HT-29 (cell line): ENCODE results near the gene JCAD. TPM values are rescaled to one million over a fixed set of nuclear protein-coding genes. Genes with fewer than 3 reads are reported as not detected.
A peak's percentile ranks its signal among the peaks of the same experiment; 100 is the strongest.

Experiments used
- DNase-seq: peaks from one replicate; pipeline ENCODE4 v3.0.0-alpha.2; 2015; ENCODE audit warnings: low spot score
- total RNA-seq: library from RNA; depleted of rRNA; stranded (reverse); fragments of >200 nt; shearing (Covaris generic); gene quantifications from 2 replicates; pipeline ENCODE4 v1.2.3, GENCODE V29; 2014

JCAD gene
- total RNA-seq, 1 experiment from 2014 or later: 3.9 TPM

DNA sequence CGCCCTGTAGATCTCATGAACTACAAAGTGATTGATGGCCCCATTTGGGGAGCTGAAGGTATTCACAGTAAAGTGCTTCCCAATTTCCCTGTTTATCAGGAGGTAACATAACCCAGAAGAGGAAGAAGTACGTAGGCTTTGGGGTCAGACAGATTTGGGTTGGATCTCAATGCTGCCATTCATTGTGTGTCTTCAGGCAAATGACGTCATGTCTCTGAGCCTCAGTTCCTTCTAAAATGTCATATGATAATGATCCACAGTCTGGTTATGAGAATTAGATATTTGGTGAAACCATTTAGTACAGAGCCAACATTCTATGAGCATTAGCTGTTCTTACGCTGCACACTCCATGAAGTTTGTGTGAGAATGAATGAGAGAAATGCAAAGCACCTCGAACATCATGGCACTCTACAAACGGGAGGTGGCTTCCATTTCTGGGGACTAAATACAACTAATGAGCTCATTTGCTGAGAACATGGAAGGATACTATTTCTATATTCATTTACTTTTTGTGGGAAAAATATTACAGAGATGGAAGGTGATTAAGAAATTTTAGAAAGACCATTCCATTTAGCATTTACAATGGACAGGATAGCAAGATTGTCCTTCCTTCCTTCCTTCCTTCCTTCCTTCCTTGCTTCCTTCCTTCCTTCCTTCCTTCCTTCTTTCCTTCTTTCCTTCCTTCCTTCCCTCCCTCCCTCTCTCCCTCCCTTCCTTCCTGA is 13.8 kb upstream of the JCAD start:
- no peak for DNase-seq

DNA sequence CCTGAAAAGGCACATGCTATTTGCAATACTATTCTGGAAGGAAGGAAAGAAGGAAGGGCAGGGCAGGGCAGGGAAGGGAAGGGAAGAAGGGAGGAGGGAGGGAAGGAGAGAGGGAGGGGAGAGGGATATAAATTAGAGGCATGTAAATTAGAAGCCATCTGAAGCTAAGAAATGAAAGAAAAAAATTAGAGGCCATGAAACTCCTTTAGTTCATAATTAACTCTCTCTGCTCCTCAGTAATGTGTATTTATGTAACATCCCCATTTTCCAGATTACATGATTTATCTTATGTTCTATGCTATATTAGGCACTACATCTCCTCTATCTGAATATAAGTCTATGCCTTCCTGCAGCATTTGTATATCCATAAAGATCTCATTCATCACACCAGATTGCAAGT is 12.7 kb upstream of the JCAD start:
- DNase-seq: no peak

DNA sequence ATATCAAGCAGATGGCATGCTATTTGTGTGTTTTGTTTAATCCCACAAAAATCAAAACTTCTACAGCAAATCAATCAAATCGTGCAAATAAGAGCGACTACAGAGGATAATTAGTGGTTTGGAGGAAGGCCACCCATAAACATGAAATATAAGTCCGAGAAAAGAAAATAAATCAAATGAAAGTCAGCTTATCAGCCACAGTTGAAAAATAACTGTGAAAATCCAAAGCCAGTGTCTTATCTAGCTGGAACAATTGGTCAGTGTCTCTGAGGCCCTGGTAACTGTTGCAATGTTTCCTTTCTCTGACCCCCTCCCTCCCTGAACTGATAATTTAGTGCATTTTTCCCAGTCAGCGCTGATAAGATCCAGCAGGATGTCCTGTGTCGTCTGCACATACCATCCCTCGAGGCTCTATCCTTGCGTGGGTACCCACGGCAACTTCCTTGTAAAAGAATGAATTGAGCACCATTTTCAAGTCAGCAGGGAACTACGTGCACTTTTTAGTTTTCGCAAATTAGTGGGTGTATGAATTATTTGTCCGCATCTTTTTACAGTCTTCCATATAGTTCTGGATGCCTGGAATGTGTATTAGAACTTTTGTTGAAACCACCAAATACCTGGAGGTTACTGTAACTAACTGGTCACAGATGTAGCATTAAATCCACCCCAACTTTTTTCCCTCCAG is 10.8 kb upstream of the JCAD start:
- no peak for DNase-seq

DNA sequence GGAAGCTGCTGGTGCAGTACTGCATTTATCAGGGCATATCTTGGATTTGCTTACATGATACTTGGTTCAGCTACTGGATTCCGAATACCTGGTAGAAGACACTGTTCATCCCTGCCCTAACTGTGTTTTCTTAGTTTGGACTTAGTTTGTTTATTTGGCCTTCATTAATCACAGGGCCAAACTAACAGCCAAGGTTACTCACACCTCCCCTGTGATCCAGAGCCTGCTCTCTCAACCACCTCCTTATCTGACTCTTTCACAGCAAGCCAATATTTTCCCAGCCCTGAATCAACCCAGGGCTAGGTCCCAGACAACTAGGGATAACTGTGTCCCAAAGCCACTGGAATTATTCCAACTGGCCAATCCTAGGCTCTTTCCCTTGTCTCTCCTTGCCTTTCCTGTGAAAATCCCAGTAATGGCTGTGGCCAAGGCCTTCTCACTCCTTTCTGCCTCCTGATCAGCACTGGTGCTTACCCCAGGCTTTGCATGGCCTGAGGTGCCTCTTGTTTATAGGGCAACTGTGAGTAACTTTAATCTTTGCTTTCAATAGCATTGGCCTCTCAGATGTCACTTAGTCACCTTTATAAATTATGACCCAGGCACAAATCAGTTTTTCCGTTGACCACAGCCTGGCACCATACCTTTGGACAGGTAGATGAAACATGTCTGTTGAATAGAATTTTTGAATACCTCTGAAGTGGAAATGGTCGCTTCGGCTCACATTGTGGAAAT is 9.3 kb upstream of the JCAD start:
- no peak for DNase-seq

DNA sequence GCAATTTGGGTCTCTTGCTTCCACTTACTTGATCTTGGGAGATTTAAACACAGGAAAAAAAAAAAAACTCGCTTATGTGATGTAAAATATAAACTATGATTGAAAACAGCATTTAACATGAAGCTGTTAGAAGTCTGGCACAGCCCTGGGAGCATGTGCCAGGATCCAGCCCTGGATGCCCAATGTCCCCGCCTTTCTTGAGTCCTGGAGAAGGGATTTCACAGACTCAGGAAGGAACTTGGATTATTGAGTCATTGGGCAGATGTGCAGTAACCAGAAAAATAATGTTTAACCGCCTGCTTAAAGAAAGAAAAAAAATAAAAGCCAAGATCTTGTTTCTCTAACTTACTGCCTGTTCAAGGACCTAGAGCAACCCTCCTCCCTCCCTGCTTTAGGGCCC is 3.7 kb upstream of the JCAD start:
- no peak for DNase-seq

DNA sequence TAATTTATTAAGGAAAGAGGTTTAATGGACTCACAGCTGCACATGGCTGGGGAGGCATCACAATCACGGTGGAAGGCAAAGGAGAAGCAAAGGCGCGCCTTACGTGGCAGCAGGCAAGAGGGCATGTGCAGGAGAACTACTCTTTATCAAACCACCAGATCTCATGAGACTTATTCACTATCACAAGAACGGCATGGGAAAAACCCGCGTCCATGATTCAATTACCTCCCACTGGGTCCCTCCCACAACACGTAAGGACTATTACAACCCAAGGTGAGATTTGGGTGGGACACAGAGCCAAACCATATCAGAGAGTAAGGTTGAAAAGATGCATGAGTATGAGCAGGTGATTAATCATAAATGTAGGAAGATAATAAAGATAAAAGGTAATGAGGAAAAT is 3.2 kb upstream of the JCAD start:
- DNase-seq: no peak

DNA sequence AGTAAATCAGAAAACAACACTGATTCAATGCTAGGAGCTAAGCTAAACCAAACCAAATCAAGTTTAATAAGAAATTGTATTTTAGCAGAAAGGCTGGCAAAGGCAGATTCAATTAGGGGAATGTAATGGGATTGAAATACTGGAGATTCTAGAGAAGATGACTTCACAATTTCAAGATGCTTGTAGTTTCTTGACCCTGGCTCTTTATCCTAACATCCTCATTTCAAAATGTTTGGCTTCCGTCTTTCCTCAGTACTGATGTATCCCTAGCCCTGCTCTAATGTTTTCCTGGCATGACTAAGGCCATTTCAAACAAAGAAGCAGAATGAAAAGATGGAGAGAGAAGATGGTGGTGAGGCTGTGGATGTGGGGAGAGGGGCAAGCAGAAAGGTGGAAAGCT is 2.7 kb upstream of the JCAD start:
- no peak for DNase-seq

DNA sequence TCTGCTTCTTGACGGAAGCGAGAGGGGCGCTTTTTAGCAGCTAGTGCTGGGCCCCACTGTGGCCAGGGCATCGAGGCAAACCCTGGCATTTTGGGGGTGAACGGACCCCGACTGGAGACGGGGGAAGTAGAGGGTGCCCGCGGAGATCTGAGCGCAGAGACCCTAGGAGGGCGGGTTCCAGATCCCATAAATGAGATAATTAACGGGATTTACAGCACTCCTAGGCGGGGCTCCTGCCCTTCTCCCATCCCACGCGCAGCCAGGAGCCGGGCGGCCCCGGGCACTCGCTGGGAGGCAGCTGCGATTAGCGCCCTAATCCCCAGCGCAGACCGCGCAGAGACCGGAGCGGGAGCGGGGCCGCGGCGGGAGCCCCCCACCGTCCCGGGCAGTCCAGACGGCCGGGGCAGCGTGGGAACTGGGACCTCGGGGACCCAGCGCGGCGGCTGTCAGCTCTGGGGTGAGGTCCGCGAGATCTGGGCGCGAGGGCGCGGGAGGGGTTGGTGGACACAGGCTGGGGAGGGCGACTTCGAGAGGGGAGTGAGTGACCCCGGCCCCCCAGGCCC is 735 bp downstream of the JCAD start:
- DNase-seq: no peak

DNA sequence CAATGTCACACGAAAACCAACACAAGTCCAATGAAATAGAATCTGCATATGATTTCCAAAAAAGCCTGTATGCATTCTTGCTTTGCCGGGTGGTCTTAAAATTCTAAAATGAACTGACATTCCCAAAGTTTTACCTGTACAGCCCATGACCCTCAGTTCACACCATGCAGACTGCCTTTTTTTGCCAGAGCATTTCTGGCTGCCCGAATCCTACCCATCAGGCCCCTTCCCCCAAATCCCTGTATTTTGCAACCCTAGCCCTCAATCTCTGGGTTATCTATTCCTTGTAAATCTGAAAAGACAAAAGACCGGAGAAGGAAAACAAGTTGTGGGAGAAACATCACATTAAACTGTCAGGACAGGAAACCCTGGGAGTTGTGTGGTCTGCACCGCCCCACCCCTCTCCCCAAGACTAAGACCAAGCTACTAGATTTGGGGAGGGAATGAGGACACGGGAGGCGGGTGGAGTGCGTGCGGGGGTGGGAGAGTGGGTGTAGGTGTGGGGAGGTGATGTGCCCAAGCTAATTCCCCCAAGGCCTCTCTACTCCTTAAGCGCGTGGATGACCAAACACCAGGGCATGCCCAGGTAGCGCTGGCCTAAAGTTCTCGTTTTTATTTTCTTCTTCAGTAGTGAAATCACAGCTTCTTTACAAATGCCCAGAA is 1.4 kb downstream of the JCAD start:
- peak; percentile 25 for DNase-seq

DNA sequence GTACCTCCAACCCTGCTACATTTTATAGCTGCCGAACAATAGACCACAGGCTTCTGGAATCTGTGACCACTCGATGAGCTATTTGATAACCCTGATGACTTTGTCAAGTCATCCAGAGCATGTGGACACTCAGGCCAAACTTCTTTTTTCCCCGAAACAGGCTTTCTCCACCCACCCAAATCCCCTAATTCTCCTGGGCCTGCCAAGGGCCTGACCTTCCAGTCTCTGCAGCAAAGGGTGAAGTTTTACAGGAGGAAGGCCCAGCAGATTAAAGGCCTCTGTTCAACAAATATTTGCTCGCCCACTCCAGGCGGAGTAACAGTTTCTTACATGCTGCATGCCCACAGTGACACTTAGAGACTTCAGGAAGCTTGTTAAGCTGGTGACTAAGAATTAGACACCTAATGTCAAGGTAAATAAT is 2.0 kb downstream of the JCAD start:
- DNase-seq: peak; percentile 73

DNA sequence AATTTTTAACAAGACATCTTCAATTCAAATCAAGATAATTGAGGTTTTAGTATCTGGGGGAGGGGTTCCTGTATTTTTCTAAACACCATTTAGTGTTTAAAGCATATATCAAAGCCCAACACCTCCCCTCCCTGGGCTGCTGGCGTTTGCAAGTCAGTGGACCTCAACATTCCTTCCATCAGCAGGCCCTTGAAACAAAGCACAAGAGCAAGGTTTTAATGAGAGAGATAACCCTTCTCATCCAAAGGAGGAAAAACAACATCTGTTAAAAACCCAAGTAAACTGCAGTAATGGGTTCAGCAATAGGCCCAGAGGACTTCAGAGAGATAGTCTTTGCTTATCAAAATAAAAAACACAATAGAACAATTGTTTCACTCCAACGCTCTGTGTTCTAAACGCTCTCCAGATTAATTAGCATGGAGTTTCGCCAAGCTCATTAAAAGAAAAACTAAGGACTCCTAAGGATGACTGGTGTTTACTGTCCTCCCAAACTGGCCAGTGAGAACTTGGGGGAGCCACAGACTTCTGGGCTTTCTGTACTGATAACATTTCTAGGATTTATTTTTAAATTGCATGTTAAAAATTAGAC is 2.5 kb downstream of the JCAD start:
- DNase-seq: peak; percentile 52

DNA sequence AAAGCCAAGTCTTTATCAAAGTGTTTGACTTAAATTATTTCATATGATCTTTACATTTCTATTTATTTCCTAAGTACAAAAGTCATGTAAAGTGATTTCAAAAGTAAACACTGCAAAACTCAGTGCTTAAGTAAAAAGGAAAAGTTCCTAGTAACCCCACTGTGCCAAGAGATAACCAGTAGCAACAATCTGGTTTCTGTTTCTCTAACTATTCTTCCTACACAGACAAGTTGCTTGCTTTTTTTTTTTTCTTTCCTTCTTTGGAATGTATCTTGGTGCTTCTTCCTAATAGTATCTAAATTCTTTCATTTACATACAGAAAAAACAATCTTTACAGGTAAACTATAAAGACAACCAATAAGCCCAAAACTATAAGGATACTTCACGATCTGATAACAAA is 3.1 kb downstream of the JCAD start:
- peak; percentile 28 for DNase-seq

DNA sequence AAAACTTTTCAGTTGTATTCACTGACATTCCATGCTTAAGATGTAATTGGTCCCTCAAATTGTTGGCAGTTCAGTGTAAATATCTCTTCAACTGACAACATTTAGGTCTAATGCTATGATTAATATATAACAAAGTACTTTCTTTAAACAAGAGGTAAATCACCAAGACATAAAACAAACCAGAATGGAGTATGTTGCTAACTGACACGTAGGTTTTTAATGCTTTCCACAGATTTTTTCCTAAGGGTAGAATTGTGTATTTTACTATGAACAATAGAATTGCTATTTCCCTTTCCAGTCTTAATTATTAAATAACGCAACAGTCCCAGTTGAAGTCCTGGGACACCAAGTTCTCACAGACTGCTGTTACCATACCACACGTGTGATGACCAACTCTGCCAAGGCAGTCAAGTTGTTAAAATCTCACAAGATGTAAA is 4.1 kb downstream of the JCAD start:
- DNase-seq: no peak

DNA sequence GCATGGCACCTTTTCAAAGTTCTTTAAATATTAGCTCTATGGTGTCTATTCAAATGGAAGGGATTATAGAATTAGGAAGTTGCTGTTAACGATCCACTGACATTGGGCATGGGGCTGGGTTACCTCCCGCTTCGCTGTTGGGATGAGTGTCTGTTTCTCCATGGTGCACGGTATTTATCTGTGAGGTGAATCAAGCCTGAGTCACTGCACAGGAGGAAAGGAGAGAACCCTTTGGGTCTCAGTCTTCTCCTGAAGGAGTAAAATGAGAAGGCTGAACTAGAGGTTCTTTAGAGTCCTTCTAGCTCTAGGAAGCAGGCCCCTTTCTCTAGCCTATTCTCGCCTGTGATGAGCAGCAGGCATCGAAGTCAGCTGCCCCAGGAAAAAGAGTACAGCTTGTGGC is 7.3 kb downstream of the JCAD start:
- DNase-seq: no peak

DNA sequence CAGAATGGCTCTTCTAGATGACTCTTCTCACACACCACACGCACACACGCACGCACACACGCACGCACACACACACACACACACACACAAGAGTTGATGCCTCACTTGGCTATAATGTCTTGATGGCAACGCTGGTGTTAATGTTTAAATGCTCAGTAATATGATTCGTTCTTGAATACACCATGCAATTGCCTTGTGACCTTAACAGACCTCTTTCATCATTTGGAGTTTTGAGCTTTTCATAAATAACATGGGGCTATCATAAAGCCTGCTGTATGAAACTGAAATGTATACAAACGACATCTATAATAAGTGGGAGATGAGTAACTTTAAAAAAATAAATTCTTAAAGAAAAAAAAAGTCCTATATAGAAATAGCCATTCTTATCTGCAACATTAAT is 8.2 kb downstream of the JCAD start:
- DNase-seq: no peak

DNA sequence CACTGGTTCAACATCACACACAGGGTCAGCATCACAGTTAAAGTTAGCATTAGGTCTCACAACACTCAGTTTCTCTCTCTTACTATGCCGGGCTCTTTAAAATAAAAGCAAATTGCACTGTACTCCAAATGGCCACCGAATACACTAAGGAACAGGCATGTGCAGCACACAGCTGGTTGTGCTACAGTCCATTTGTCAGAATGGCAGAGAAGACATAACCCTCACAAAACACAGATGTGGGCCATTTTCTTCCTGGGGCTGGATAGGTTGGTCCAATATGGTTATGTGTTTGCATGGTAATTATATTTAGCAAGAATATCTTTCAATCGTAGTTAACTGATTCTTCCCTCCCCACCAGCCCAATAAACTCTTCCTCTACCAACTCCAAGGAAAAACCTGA is 9.0 kb downstream of the JCAD start:
- DNase-seq: no peak

DNA sequence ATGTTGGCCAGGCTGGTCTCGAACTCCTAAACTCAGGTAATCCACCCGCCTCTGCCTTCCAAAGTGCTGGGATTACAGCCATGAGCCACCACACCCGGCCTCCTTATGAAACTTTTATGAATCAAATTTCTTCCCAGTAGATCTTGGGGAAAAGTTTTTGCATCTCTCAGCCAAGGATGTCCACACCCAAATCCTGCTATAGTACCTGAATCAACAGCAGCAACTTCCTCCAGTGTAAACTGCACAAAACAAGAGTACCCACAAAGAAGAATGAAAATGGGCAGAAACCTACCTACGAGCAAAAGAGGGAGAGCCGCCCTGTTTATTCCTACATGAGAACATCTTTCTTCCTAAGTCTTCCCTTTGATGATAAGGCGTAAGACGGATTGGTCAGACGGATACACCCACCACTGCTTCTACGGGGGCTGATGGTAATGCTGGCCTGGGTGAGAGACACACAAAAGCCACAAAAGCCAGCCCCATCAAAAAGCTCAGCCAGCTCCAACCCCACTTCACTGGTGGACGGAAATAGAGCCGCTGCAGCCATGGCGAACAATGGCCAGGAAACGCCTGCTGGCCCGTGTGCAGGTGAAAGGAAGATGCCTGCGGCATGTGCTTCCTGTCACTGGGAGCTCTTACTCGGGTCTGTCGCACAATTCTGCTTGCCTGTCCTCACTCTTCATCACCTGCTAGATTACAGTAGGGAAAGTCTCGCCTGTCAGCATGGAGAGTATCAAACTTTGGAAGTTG is 10.4 kb downstream of the JCAD start:
- DNase-seq: no peak

DNA sequence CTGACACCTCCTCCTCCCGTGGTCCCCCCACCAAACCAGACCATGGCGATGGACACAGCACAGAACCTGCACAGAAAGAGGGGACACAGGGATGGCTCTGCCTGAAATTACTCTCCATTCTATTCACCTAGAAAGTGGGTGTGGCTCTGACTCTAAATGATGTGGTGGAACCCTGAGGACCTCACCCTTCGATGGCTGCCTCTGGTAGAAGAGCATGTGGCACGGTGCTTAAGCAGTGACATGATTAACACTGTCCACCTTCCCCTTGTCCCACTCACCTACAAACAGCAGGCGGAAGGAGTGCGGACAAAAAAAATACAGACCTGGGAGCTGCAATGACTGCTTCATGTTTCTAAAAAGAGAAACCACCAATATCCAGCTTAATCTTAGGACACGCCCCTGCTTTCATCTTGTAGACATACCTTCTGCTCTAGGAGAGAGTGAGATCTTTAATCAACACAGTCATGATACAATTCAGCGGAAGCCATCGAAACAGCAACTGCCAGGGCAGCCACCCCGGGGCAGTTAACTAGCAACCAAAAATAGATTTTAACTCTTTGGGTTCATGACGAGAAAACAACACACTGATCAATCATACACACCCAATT is 11.4 kb downstream of the JCAD start:
- no peak for DNase-seq

DNA sequence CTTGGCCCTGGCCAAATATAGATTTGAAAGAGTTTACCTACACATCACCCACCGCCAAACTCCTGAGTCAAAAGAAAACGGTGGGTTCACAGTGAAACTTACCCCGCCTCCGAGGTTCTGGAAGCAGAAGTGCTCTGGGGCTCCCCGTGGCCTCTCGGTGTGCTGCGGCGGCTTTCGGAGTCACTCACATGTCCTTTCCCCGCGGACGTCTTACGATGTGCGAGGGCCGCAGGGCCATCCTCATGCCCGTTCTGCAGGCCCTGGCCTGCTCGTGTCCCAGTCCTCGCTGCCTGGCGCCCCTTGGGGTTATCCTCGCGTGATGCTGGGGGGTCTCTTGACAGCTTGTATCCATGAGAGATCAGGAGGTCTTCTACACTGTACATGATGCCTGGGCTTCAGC is 12.0 kb downstream of the JCAD start:
- no peak for DNase-seq

DNA sequence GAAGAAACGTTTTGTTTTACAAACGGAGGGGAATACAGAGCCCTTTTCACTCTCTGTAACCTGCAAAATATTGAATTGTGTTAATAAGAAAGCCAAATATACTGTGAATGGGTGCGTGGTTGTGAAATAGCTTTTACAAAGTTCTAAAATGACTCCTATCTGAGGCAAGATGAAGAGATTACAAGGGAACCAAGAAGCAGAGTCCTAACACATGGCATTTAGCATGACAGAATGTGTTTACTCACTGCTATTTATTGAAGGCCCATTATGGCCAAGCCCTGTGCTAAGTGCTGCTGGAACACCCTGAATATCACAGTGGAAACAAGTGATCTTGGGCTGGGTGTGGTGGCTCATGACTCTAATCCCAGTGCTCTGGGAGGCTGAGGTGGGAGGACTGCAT is 12.9 kb downstream of the JCAD start:
- no peak for DNase-seq
